Panc1 (cell line): Measurements from ENCODE around the gene GRIN2A.

ENCODE experiments used
- CTCF ChIP-seq: fragments of 450-650 bp; IDR thresholded peaks from 2 replicates; pipeline ENCODE4 v1.5.1; 2017; ENCODE audit warnings: mild to moderate bottlenecking
- POLR2AphosphoS5 ChIP-seq: IDR thresholded peaks from 2 replicates; pipeline ENCODE4 v1.6.1; 2012; ENCODE audit warnings: mild to moderate bottlenecking, low read depth, low read length, moderate library complexity
- REST ChIP-seq, 2 experiments: IDR thresholded peaks; 2 replicates each; pipeline ENCODE4 v1.6.1; 2011 to 2012; ENCODE audit warnings: low read depth in 2 of 2, control low read depth in 1 of 2, low read length in 1 of 2, mild to moderate bottlenecking in 1 of 2, moderate library complexity in 1 of 2; ENCODE audit not compliant: insufficient read depth in 1 of 2

- no peak for TF ChIP-seq CTCF
- no peak for TF ChIP-seq POLR2AphosphoS5
- no peak for TF ChIP-seq REST (IDR thresholded peaks at IDR 0.05; ENCODE audit: insufficient read depth in 1 of 2, low read depth in 2 of 2, low read length in 1 of 2)
Measured at GRCh38 chr16:10097271-10097670, 85.0 kb downstream of the GRIN2A start.
